Ovary (tissue), 9 donors: ENCODE results near the gene AGAP2. TPM values are rescaled to one million over a fixed set of nuclear protein-coding genes. Genes with fewer than 3 reads are reported as not detected.

Experiments
- DNase-seq, 5 donors: peaks; one replicate each; pipeline ENCODE4 v3.0.0-alpha.2; 2019 to 2020
- H3K27ac ChIP-seq, 2 donors: fragments of 200-600 bp; one replicate each; pipeline versions ENCODE4 v1.5.1 to v1.8.0; 2019 to 2022
- H3K27me3 ChIP-seq: fragments of 200-600 bp; one replicate; pipeline ENCODE4 v1.8.0; 2022
- H3K36me3 ChIP-seq: fragments of 200-600 bp; sonication (generic); one replicate; pipeline ENCODE4 v1.5.1; 2019
- H3K4me1 ChIP-seq: one replicate; pipeline ENCODE4 v1.8.1; 2013; ENCODE audit warnings: mild to moderate bottlenecking, moderate library complexity; ENCODE audit not compliant: insufficient read depth
- H3K4me3 ChIP-seq: fragments of 200-600 bp; sonication (generic); one replicate; pipeline ENCODE4 v1.5.1; 2017
- H3K9me3 ChIP-seq, 2 donors: fragments of 200-600 bp in 1 of 2; sonication (generic) in 1 of 2; one replicate each; pipeline versions ENCODE4 v1.5.1 to v1.8.1; 2013 to 2019; ENCODE audit warnings: mild to moderate bottlenecking in 1 of 2, moderate library complexity in 1 of 2
- CTCF ChIP-seq, 3 donors: fragments of 450-650 bp in 2 of 3; fragments of 200-600 bp in 1 of 3; IDR thresholded peaks; one replicate each; pipeline versions ENCODE4 v1.5.1 to v1.8.0; 2016 to 2022; ENCODE audit warnings: antibody characterized with exemption in 3 of 3, mild to moderate bottlenecking in 1 of 3
- EP300 ChIP-seq: sonication (generic); formaldehyde crosslinking; IDR thresholded peaks from one replicate; pipeline ENCODE4 v1.6.1; 2017; ENCODE audit warnings: antibody characterized with exemption
- POLR2A ChIP-seq: fragments of 450-650 bp; IDR thresholded peaks from one replicate; pipeline ENCODE4 v1.6.1; 2017; ENCODE audit warnings: antibody characterized with exemption, mild to moderate bottlenecking, moderate library complexity
- WGBS, 3 donors: extraction: QIAGEN DNeasy Blood & Tissue Kit in 1 of 3; methylation state at CpG; one replicate each; pipeline versions ENCODE4 v1.1.5 to v1.1.7; 2013 to 2017; 5-methylcytosine and 5-hydroxymethylcytosine counted together
- intact Hi-C, 4 donors: fragments of 100-400 bp; cut with DNase I; formaldehyde crosslinking; loops; one replicate each; pipeline versions ENCODE4 v1.11.0 to v1.15.1; 2022 to 2023
- polyA plus RNA-seq, 2 donors: library from polyadenylated mRNA; stranded (reverse); fragments of 200-250 nt in 1 of 2; fragments of 350-450 nt in 1 of 2; fragmentation: Illumina TruSeq in 1 of 2; extraction: RNeasy Lipid Tissue Mini Kit (QIAGEN cat#74804) in 1 of 2; gene quantifications; one replicate each; pipeline ENCODE4 v1.2.3, GENCODE V29; 2013 to 2014
- total RNA-seq, 7 donors: library from RNA; depleted of rRNA in 2 of 7; stranded (reverse); fragments of >200 nt in 2 of 7; fragmentation: NEBNext Ultra II Directional in 3 of 7; extraction: Animal tissue kit (Norgen Biotek cat#: 25700) in 3 of 7; gene quantifications; one replicate each; pipeline versions ENCODE4 v1.1.0 to v1.2.4, GENCODE V29; 2016 to 2023
- donor health status: DM: no; HTN: no; CAD: no; lungs with moderate emphysema.
- donor health status: DM: no; HTN: no; CAD: no.
- donor health status: Bipolar disorder and iron deficiency.
- donor health status: DM: yes; HTN: yes; CAD: no.
- donor health status: DM: no; HTN: no; CAD: no.
- donor health status: DM: yes; HTN: yes; CAD: no.

Gene AGAP2
- total and polyA plus RNA-seq, 9 donors, result 0.33 to 1.3 (median 0.60) TPM

GRCh38 chr12:57736741-57737466, 1.6 kb downstream of the AGAP2 start:
- H3K4me3 ChIP-seq, result no peak overlapping the region
- no peak overlapping the region for H3K27ac ChIP-seq
- 8 to 13% (median 10%) methylated on average over 30 to 31 of the region's 31 CpGs for WGBS, 3 donors

GRCh38 chr12:57735952-57736740, 2.4 kb downstream of the AGAP2 start:
- Histone ChIP-seq H3K4me1 (peaks cover 5% of the 10 kb centered on the region), H3K36me3 (no peaks in the 10 kb centered on the region), H3K27ac (no peak overlapping the region), H3K4me3 (no peak overlapping the region), H3K27me3 (peaks cover 7% of the 10 kb centered on the region), H3K9me3 (no peaks in the 10 kb centered on the region)
- intact Hi-C loops, result no loop called here
- no peak for TF ChIP-seq POLR2A
- TF ChIP-seq EP300, result no peak
- no peak for TF ChIP-seq CTCF (IDR thresholded peaks at IDR 0.05)
- DNase-seq, result peak in 3 of 5 donors; percentile 36 to 66 (median 65)
- 1 to 6% (median 3%) methylated on average over 48 to 49 of the region's 49 CpGs for WGBS, 3 donors

More at GRCh38 chr12:57736741-57737466, 1.6 kb downstream of the AGAP2 start:
- H3K36me3 ChIP-seq, result no peaks in the 10 kb centered on the region
- TF ChIP-seq CTCF (IDR thresholded peaks at IDR 0.05) (no peak), EP300 (no peak), POLR2A (no peak)
- H3K9me3 ChIP-seq, result no peaks in the 10 kb centered on the region
- H3K27me3 ChIP-seq, result peaks cover 7% of the 10 kb centered on the region
- peaks cover 5% of the 10 kb centered on the region for H3K4me1 ChIP-seq
- intact Hi-C loops, result no loop called here
- no peak for DNase-seq

GRCh38 chr12:57735198-57735855, 3.2 kb downstream of the AGAP2 start:
- H3K36me3 ChIP-seq, result no peaks in the 10 kb centered on the region
- intact Hi-C loops, result no loop called here
- no peak for TF ChIP-seq POLR2A
- no peak for TF ChIP-seq EP300
- TF ChIP-seq CTCF (IDR thresholded peaks at IDR 0.05), result no peak
- 11 to 22% (median 14%) methylated on average over 8 of the region's 8 CpGs for WGBS, 3 donors
- H3K9me3 ChIP-seq, result no peaks in the 10 kb centered on the region
- no peak overlapping the region for H3K27ac ChIP-seq
- H3K27me3 ChIP-seq, result peaks cover 7% of the 10 kb centered on the region
- H3K4me1 ChIP-seq, result peaks cover 5% of the 10 kb centered on the region
- H3K4me3 ChIP-seq, result no peak overlapping the region
- no peak for DNase-seq

GRCh38 chr12:57734591-57734990, 4.0 kb downstream of the AGAP2 start:
- no peak for DNase-seq
- WGBS, 3 donors, result 68 to 79% (median 69%) methylated on average over 4 of the region's 4 CpGs
- Histone ChIP-seq H3K4me3 (no peak overlapping the region), H3K27ac (no peak overlapping the region), H3K36me3 (no peaks in the 10 kb centered on the region), H3K27me3 (peaks cover 7% of the 10 kb centered on the region), H3K9me3 (no peaks in the 10 kb centered on the region), H3K4me1 (peaks cover 5% of the 10 kb centered on the region)
- intact Hi-C loops, result loop anchor here in 1 of 4 donors (5.0 kb wide), 1 partner anchor 703 kb away; no protein-coding TSS in a partner anchor
- TF ChIP-seq EP300 (no peak), POLR2A (no peak), CTCF (IDR thresholded peaks at IDR 0.05) (no peak)
